K562 (cell line): Measurements from ENCODE around the gene SMIM22. TPM values are rescaled to one million over a fixed set of nuclear protein-coding genes. Genes with fewer than 3 reads are reported as not detected.

Experiments
- ATAC-seq: fragments of 200-7000 bp; cut with Tn5 transposase; 3 replicates; pipeline ENCODE4 v1.9.1; 2020; ENCODE audit warnings: moderate library complexity
- BruUV-seq: library from RNA; stranded (reverse); fragments of 400-500 nt; replicated peaks from 2 replicates; lab custom pipeline; 2021; lab: Mats Ljungman, UMichigan
- CTCF ChIA-PET: fragments of 300-600 bp; formaldehyde crosslinking; extraction: SDS; loops from one replicate; lab custom pipeline; 2021; ENCODE audit warnings: low intra/inter-chr PET ratio; lab: Yijun Ruan, JAX
- POLR2A ChIA-PET: fragments of 300-600, 350-650 bp; sonication (Branson Sonifier 250); formaldehyde crosslinking; extraction: SDS; loops from one replicate; lab custom pipeline; 2021; ENCODE audit warnings: antibody characterized with exemption, inconsistent platforms; lab: Yijun Ruan, JAX
- DNase-seq, 4 experiments: peaks; one replicate each; pipeline versions ENCODE4 v3.0.0 to v3.0.0-alpha.2; 2011 to 2018; ENCODE audit warnings: low spot score in 3 of 4, mixed read lengths in 3 of 4; ENCODE audit errors: extremely low read depth in 1 of 4
- FAIRE-seq: peaks from 2 replicates; lab custom pipeline; 2011; peaks lifted over from hg19 to GRCh38; lab: Jason Lieb, UNC
- H2AFZ ChIP-seq: 2 replicates; pipeline ENCODE4 v1.6.0; 2011; ENCODE audit warnings: low read depth, low read length, control low read depth, inconsistent platforms
- H3K27ac ChIP-seq: fragments of 200-600 bp; 3 replicates; pipeline ENCODE4 v1.8.0; 2011; ENCODE audit warnings: low read depth, mild to moderate bottlenecking, control low read depth, inconsistent platforms, low read length, moderate library complexity, mixed read lengths; ENCODE audit errors: extremely low read depth
- H3K27me3 ChIP-seq, 2 experiments: fragments of 300-600 bp in 1 of 2; 2 replicates in 1 of 2; 3 replicates in 1 of 2; pipeline versions ENCODE4 v1.6.0 to v1.8.0; 2011; ENCODE audit warnings: inconsistent platforms in 2 of 2, low read length in 2 of 2, mild to moderate bottlenecking in 1 of 2, mixed read lengths in 1 of 2, moderate library complexity in 1 of 2; ENCODE audit not compliant: control insufficient read depth in 2 of 2, insufficient read depth in 2 of 2
- H3K36me3 ChIP-seq: fragments of 300-600 bp; 3 replicates; pipeline ENCODE4 v1.8.0; 2011; ENCODE audit warnings: mild to moderate bottlenecking, low read length, inconsistent platforms; ENCODE audit not compliant: control insufficient read depth, insufficient read depth
- H3K4me1 ChIP-seq, 2 experiments: fragments of 200-600 bp in 1 of 2; replicated peaks in 1 of 2; 2 replicates in 1 of 2; 3 replicates in 1 of 2; pipeline versions ENCODE4 v1.5.1 to v1.8.0; 2011; ENCODE audit warnings: inconsistent platforms in 2 of 2, low read length in 2 of 2, mild to moderate bottlenecking in 1 of 2, mixed read lengths in 1 of 2, moderate library complexity in 1 of 2; ENCODE audit not compliant: control insufficient read depth in 2 of 2, insufficient read depth in 2 of 2
- H3K4me2 ChIP-seq: 2 replicates; pipeline ENCODE4 v1.6.1; 2011; ENCODE audit warnings: low read length, control low read depth, inconsistent platforms, mixed read lengths; ENCODE audit not compliant: insufficient read depth
- H3K4me3 ChIP-seq: fragments of 200-600 bp; sonication (generic), shearing (Covaris generic); 2 replicates; pipeline ENCODE4 v1.5.1; 2016; ENCODE audit warnings: control low read depth, inconsistent platforms
- H3K79me2 ChIP-seq: fragments of 200-600 bp; 3 replicates; pipeline ENCODE4 v1.8.0; 2011; ENCODE audit warnings: low read length, inconsistent platforms; ENCODE audit not compliant: control insufficient read depth, insufficient read depth
- H3K9ac ChIP-seq, 2 experiments: 2 replicates each; pipeline versions ENCODE4 v1.6.0 to v1.6.1; 2011; ENCODE audit warnings: low read depth in 2 of 2, low read length in 2 of 2, control low read depth in 1 of 2, inconsistent platforms in 1 of 2, mild to moderate bottlenecking in 1 of 2, mixed read lengths in 1 of 2; ENCODE audit not compliant: insufficient read depth in 1 of 2
- H3K9me1 ChIP-seq: one replicate; pipeline ENCODE4 v1.6.0; 2011; ENCODE audit warnings: inconsistent platforms, mild to moderate bottlenecking, low read length, moderate library complexity; ENCODE audit not compliant: control insufficient read depth, insufficient read depth
- H3K9me3 ChIP-seq: replicated peaks from 2 replicates; pipeline ENCODE4 v1.5.1; 2011; ENCODE audit warnings: low read depth, low read length, inconsistent platforms; ENCODE audit not compliant: control insufficient read depth, insufficient read depth
- H4K20me1 ChIP-seq: replicated peaks from 2 replicates; pipeline ENCODE4 v1.6.1; 2011; ENCODE audit warnings: low read length, inconsistent platforms, mixed read lengths; ENCODE audit not compliant: control insufficient read depth, insufficient read depth
- E2F4 ChIP-seq: sonication (generic); formaldehyde crosslinking; IDR thresholded peaks from 2 replicates; pipeline ENCODE4 v1.8.0; 2022; ENCODE audit warnings: mild to moderate bottlenecking, low read depth, missing genetic modification reagents
- HNRNPLL ChIP-seq: fragments of 200-400 bp; formaldehyde crosslinking; IDR thresholded peaks from 2 replicates; pipeline ENCODE4 v1.6.1; 2017; ENCODE audit warnings: low read length, low read depth, mild to moderate bottlenecking; ENCODE audit not compliant: poor library complexity, severe bottlenecking
- KAT2B ChIP-seq: IDR thresholded peaks from one replicate; pipeline ENCODE4 v1.6.1; 2012; ENCODE audit warnings: low read depth, mild to moderate bottlenecking, control low read depth, inconsistent platforms, low read length, moderate library complexity
- POLR2A ChIP-seq: fragments of 450-650 bp; conservative IDR thresholded peaks from 2 replicates; pipeline ENCODE4 v1.6.1; 2016
- POLR2G ChIP-seq: fragments of 200-400 bp; formaldehyde crosslinking; IDR thresholded peaks from 2 replicates; pipeline ENCODE4 v1.6.1; 2017; ENCODE audit warnings: low read depth, mild to moderate bottlenecking, antibody characterized with exemption, low read length, moderate library complexity
- ZBTB7A ChIP-seq: IDR thresholded peaks from 2 replicates; pipeline ENCODE4 v1.6.1; 2011; ENCODE audit warnings: low read depth, mild to moderate bottlenecking, low read length, moderate library complexity, borderline replicate concordance; ENCODE audit not compliant: control insufficient read depth
- ZNF140 ChIP-seq: fragments of 250-450 bp; sonication (Bioruptor Pico); IDR thresholded peaks from 2 replicates; pipeline ENCODE4 v1.8.0; 2021; ENCODE audit warnings: moderate library complexity, mild to moderate bottlenecking, inconsistent platforms
- ZNF778 ChIP-seq: fragments of 450-650 bp; formaldehyde crosslinking; IDR thresholded peaks from 2 replicates; pipeline ENCODE4 v1.4.0; 2020; ENCODE audit warnings: mild to moderate bottlenecking, moderate library complexity
- WGBS: fragments of 100-300 bp; shearing (Covaris generic); methylation state at CpG from one replicate; pipeline ENCODE4 v1.1.6; 2016; ENCODE audit warnings: low coverage, mixed read lengths; ENCODE audit not compliant: insufficient coverage; ENCODE audit errors: missing lambda C conversion rate; 5-methylcytosine and 5-hydroxymethylcytosine counted together
- in situ Hi-C: fragments of 300-500 bp; cut with MboI; formaldehyde crosslinking; loops from 4 replicates; pipeline ENCODE4 v1.15.0; 2018; ENCODE audit warnings: inconsistent platforms, mixed read lengths
- intact Hi-C: fragments of 100-400 bp; cut with micrococcal nuclease; formaldehyde crosslinking; loops from 2 replicates; pipeline ENCODE4 v1.14.2; 2022
- polyA plus RNA-seq, 8 experiments: library from polyadenylated mRNA; depleted of rRNA in 4 of 8; stranded (reverse) in 5 of 8; unstranded in 3 of 8; fragments of >200 nt; fragmentation: Nextera tagmentation in 2 of 8; fragmentation: Illumina TruSeq in 1 of 8; extraction: Ambion mirVana in 2 of 8; extraction: Trizol in 1 of 8; gene quantifications; 2 replicates each; pipeline versions ENCODE4 v1.2.1 to v1.2.3, GENCODE V29; 2011 to 2014; ENCODE audit warnings: inconsistent platforms in 1 of 8, missing spikeins in 1 of 8
- total RNA-seq, 7 experiments: library from RNA; depleted of rRNA in 6 of 7; stranded (reverse); fragments of >200 nt in 6 of 7; fragmentation: Illumina TruSeq in 2 of 7; extraction: Trizol in 2 of 7; gene quantifications; 2 replicates each; pipeline versions ENCODE4 v1.2.1 to v1.2.3, GENCODE V29; 2011 to 2021; ENCODE audit warnings: low replicate concordance in 1 of 7

Gene SMIM22
- total and polyA plus RNA-seq, 9 of the 15 experiments (the other 6 are each of a cell fraction or from before 2014, with no cell fraction given), result not detected

GRCh38 chr16:4747906-4748681, 47.1 kb upstream of the SMIM22 start:
- intact Hi-C loops (no loop called here), in situ Hi-C loops (no loop called here)
- Histone ChIP-seq H3K4me1 (peaks cover 0 to 26% of the 10 kb centered on the region in 2 experiments; a peak in 2 of 5 replicates), H3K4me3 (no peak overlapping the region), H3K4me2 (no peak overlapping the region), H4K20me1 (no peaks in the 10 kb centered on the region), H3K27ac (no peak overlapping the region), H3K9ac (no peak overlapping the region; a peak in 1 of 4 replicates), H3K27me3 (no peaks in the 10 kb centered on the region), H3K79me2 (no peaks in the 10 kb centered on the region), H3K9me3 (no peaks in the 10 kb centered on the region), H3K36me3 (peaks cover 26% of the 10 kb centered on the region; the same call in 2 of the 3 replicates), H2AFZ (no peak overlapping the region), H3K9me1 (no peaks in the 10 kb centered on the region)
- POLR2A ChIA-PET, result interaction anchor here (1.4 kb wide), 2 partner anchors 14 kb away, joined by 3 to 4 read pairs; partner anchors contain the start of genes ANKS3 and DNAAF8
- BruUV-seq, result TSS peak; percentile 20
- 0 out of 2 replicates have a peak, but pooled peaks have one; percentile 39 for TF ChIP-seq POLR2A
- no peak for TF ChIP-seq ZNF140 (CRISPR knock-in tag)
- CTCF ChIA-PET, result interaction anchor here (0.6 kb wide), 1 partner anchor 57 kb away, joined by 3 read pairs; no protein-coding TSS in a partner anchor
- WGBS, result 66% methylated on average over 14 of the region's 14 CpGs
- ATAC-seq, result no peak
- no peak for DNase-seq
- FAIRE-seq, result no peak

DNA sequence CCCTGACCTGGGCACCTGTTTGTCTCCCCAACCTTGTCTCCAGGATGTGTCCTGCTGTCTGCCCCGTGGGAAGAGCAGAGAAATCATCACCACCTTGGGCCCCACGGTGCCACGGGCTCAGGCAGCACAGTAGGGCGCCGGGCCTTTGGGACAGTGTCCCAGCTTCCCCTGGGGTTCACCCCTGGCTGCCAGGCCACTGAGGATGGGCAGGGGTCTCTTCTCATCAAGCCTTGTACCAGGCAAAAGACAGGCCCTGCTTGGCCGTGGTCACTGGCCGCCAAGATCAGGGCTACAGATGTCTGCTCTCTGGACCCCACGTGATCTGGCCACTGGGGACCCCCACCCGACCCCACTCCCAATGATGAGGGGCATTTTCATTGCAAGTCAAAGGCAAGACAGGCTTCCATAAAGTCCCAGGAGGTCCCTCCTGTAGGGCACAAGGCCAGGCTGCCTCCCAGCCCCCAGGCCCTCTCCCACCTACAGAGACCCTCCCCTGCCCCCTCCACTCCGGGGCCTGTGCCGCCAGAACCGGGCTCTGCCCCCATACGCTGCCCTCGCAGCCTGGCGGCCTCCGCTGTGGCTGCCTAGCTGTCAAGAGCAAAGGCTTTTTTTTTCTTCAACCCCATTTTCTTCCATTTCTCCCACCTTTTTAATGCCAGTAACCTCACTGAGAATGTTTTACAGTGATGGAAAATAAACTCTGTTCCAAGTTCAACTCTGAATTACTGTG, 46.3 kb upstream of the SMIM22 start:
- H3K9me1 ChIP-seq, result no peaks in the 10 kb centered on the region
- H3K79me2 ChIP-seq, result no peaks in the 10 kb centered on the region
- H3K36me3 ChIP-seq, result peaks cover 34% of the 10 kb centered on the region; the same call in 2 of the 3 replicates
- H3K4me1 ChIP-seq, result peaks cover 0 to 24% of the 10 kb centered on the region in 2 experiments; a peak in 2 of 5 replicates
- H2AFZ ChIP-seq, result no peak overlapping the region
- FAIRE-seq, result no peak
- no peaks in the 10 kb centered on the region for H4K20me1 ChIP-seq
- H3K27me3 ChIP-seq, result no peaks in the 10 kb centered on the region
- no peak overlapping the region for H3K4me3 ChIP-seq
- ChIA-PET POLR2A (interaction anchor here (1.1 kb wide), 1 partner anchor 12 kb away, joined by 5 read pairs; no protein-coding TSS in a partner anchor), CTCF (no interaction called here)
- H3K27ac ChIP-seq, result no peak overlapping the region
- intact Hi-C loops, result no loop called here
- no peak for DNase-seq
- no peak overlapping the region for H3K4me2 ChIP-seq
- in situ Hi-C loops, result no loop called here
- 76% methylated on average over 4 of the region's 16 CpGs for WGBS
- H3K9me3 ChIP-seq, result no peaks in the 10 kb centered on the region
- H3K9ac ChIP-seq, result no peak overlapping the region; a peak in 1 of 4 replicates
- ATAC-seq, result no peak
- no TSS peak for BruUV-seq
- TF ChIP-seq ZBTB7A (0 out of 2 replicates have a peak, but pooled peaks have one; percentile 28), POLR2G (peak; percentile 59), KAT2B (no peak), HNRNPLL (no peak), ZNF778 (no peak), E2F4 (CRISPR knock-in tag) (no peak)
- TF ChIP-seq, all 486 proteins: peak for 2
